ENCODE results near the gene ANKRD16.
"Not testable (repeated sequence)": the region's sequence is repeated elsewhere in the genome, so short reads cannot be mapped to it uniquely, and the experiment has no call there.

Gene ANKRD16

DNA sequence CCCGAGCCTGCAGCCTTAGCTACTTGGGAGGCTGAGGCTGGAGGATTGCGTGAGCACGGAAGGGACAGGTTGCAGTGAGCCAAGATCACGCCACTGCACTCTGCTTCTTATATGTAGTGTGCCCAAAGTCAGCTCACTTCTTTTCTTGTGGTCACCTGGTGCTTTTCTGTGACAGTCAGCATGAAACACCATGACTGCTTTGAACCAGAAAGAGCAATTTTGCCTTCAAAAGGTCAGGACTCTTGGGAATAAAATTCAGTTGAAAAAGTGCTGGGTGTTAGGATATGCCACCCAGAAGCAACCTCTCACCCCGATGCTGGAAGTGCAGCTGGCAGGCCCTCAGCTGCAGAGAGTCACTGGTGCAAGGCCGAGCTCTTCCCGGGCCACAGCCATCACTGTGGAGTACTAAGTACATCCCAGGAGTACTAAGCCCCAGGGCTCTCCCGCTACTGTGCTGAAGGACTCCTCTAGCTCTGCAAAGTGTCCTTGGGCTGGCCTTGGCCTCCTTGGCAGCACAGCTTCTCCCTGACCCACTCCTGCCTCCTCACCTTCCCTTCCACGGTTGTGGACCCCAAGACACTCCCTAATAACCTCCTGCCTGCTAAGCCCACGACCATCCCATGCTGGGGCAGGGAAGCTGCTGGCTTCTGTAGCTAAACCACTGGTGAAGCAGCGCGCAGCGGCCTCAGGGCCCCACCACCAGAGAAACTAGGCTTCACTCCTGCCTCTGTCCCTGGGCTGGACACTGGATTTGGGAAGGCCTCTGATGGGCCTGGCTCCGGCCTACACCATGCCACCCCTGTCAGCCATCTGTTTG lies 58.9 kb downstream of the ANKRD16 start:
- TF ChIP-seq, protein P1, sequence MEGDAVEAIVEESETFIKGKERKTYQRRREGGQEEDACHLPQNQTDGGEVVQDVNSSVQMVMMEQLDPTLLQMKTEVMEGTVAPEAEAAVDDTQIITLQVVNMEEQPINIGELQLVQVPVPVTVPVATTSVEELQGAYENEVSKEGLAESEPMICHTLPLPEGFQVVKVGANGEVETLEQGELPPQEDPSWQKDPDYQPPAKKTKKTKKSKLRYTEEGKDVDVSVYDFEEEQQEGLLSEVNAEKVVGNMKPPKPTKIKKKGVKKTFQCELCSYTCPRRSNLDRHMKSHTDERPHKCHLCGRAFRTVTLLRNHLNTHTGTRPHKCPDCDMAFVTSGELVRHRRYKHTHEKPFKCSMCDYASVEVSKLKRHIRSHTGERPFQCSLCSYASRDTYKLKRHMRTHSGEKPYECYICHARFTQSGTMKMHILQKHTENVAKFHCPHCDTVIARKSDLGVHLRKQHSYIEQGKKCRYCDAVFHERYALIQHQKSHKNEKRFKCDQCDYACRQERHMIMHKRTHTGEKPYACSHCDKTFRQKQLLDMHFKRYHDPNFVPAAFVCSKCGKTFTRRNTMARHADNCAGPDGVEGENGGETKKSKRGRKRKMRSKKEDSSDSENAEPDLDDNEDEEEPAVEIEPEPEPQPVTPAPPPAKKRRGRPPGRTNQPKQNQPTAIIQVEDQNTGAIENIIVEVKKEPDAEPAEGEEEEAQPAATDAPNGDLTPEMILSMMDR (IDR thresholded peaks at IDR 0.05) = no peak
- H3K9me3 ChIP-seq (ENCODE audit: control insufficient read depth, low read length) = no peaks in the 10 kb centered on the region
- no peak overlapping the region for H3K4me3 ChIP-seq (ENCODE audit: low read depth, low read length)

DNA sequence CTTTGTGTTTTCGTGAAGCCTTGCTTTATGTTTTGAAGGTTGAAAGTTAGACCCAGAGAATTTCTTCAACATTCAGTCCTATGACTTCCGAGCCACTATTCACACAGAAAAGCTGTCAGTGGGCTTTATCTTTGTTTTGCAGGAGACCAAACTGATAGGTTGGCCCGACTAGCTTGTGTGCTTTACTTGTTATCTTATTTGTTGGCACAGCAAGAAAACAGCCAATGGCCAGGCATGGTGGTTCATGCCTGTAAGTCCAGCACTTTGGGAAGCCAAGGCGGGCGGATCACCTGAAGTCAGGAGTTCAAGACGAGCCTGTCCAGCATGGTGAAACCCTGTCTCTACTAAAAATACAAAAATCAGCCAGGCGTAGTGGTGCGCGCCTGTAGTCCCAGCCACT lies 60.4 kb downstream of the ANKRD16 start:
- H3K27ac ChIP-seq = no peak overlapping the region
- no peaks in the 10 kb centered on the region for H3K36me3 ChIP-seq (ENCODE audit: control insufficient read depth, insufficient read depth, low read length)
- H2AFZ ChIP-seq = no peak overlapping the region
- no peaks in the 10 kb centered on the region for H3K4me1 ChIP-seq
- TF ChIP-seq, protein P1 (IDR thresholded peaks at IDR 0.05) = no peak
- H3K4me3 ChIP-seq (ENCODE audit: low read depth, low read length) = no peak overlapping the region
- no peaks in the 10 kb centered on the region for H3K79me2 ChIP-seq
- no peaks in the 10 kb centered on the region for H3K27me3 ChIP-seq (ENCODE audit: control insufficient read depth, insufficient read depth, low read length)
- no peaks in the 10 kb centered on the region for H3K9me3 ChIP-seq (ENCODE audit: control insufficient read depth, low read length)
- no peak overlapping the region for H3K9ac ChIP-seq
- H3K4me2 ChIP-seq (ENCODE audit: low read length) = no peak overlapping the region

More for the DNA sequence above, 58.9 kb downstream of the ANKRD16 start:
- no peaks in the 10 kb centered on the region for H3K27me3 ChIP-seq (ENCODE audit: control insufficient read depth, insufficient read depth, low read length)
- H3K4me2 ChIP-seq (ENCODE audit: low read length) = no peak overlapping the region
- H3K36me3 ChIP-seq (ENCODE audit: control insufficient read depth, insufficient read depth, low read length) = no peaks in the 10 kb centered on the region
- no peak overlapping the region for H2AFZ ChIP-seq
- H3K9ac ChIP-seq = no peak overlapping the region
- H3K27ac ChIP-seq = no peak overlapping the region
- no peaks in the 10 kb centered on the region for H3K79me2 ChIP-seq
- no peaks in the 10 kb centered on the region for H3K4me1 ChIP-seq

DNA sequence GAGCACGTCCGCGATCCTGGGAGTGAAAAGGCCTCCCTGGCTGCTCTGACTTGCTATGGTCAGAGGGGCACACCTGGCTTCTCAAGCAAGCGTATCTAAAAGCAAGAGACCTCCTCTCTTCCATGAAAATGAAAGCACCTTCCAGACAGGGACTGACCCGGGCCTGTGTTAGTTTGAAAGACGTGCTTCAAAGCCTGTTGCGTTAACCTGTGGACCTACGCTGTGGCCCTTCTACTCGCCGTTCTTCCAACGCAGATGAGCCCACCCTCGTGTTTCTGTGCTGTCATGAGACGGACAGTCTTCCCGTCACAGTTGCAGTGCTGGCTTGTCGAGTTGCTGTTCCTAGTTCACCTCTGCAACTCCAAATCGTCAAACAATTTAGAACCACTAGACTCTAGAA lies 61.0 kb downstream of the ANKRD16 start:
- Histone ChIP-seq H3K27ac (no peak overlapping the region), H3K4me3 (ENCODE audit: low read depth, low read length) (no peak overlapping the region), H3K4me1 (no peaks in the 10 kb centered on the region), H3K79me2 (no peaks in the 10 kb centered on the region), H3K4me2 (ENCODE audit: low read length) (no peak overlapping the region), H3K9me3 (ENCODE audit: control insufficient read depth, low read length) (no peaks in the 10 kb centered on the region), H3K36me3 (ENCODE audit: control insufficient read depth, insufficient read depth, low read length) (no peaks in the 10 kb centered on the region), H3K27me3 (ENCODE audit: control insufficient read depth, insufficient read depth, low read length) (no peaks in the 10 kb centered on the region), H3K9ac (no peak overlapping the region), H2AFZ (no peak overlapping the region)
- TF ChIP-seq, protein P1 (IDR thresholded peaks at IDR 0.05) = no peak

DNA sequence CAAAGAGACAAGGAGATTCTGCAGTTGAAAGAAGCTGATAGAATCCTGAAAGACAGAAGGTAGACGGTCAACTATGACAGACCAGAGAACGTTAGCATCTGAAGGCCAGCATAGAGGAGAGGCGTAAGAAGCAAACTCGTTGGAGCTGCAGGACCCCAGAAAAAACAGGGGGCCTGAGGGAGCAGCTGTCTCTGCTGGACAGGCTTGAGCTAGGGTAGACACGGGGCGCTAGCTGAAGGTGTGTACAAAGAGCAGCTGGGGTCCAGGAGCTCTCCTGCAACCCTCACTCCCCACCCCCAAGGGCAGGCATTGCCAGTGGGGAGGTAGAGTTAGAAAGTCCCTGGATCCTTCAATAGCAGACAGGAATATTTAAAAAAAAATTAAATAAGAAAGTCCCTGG lies 61.9 kb downstream of the ANKRD16 start:
- H3K27ac ChIP-seq = no peak overlapping the region
- H3K4me3 ChIP-seq (ENCODE audit: low read depth, low read length) = no peak overlapping the region
- no peaks in the 10 kb centered on the region for H3K79me2 ChIP-seq
- TF ChIP-seq, protein P1 (IDR thresholded peaks at IDR 0.05) = no peak
- no peaks in the 10 kb centered on the region for H3K36me3 ChIP-seq (ENCODE audit: control insufficient read depth, insufficient read depth, low read length)
- H3K4me1 ChIP-seq = no peaks in the 10 kb centered on the region
- H3K9me3 ChIP-seq (ENCODE audit: control insufficient read depth, low read length) = no peaks in the 10 kb centered on the region
- no peaks in the 10 kb centered on the region for H3K27me3 ChIP-seq (ENCODE audit: control insufficient read depth, insufficient read depth, low read length)
- H3K9ac ChIP-seq = no peak overlapping the region
- H3K4me2 ChIP-seq (ENCODE audit: low read length) = no peak overlapping the region
- no peak overlapping the region for H2AFZ ChIP-seq

DNA sequence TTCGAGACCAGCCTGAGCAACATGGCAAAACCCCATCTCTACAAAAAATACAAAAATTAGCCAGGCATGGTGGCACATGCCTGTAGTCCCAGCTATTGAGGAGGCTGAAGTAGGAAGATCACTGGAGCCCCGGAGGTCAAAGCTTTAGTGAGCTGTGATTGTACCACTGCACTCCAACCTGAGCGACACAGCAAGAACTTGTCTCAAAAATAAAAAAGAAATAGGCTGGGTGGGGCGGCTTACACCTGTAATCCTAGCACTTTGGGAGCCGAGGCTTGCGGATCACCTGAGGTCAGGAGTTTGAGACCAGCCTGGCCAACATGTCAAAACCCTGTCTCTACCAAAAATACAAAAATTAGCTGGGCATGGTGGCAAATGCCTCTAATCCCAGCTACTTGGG lies 63.2 kb downstream of the ANKRD16 start:
- not testable (repeated sequence) for H3K27me3 ChIP-seq (ENCODE audit: control insufficient read depth, insufficient read depth, low read length); H3K9me3 ChIP-seq (ENCODE audit: control insufficient read depth, low read length); H3K27ac ChIP-seq; H3K4me3 ChIP-seq (ENCODE audit: low read depth, low read length); H3K9ac ChIP-seq; H3K79me2 ChIP-seq; H2AFZ ChIP-seq; H3K36me3 ChIP-seq (ENCODE audit: control insufficient read depth, insufficient read depth, low read length); H3K4me1 ChIP-seq; H3K4me2 ChIP-seq (ENCODE audit: low read length)

All from parathyroid adenoma (tissue), 2 donors.